Upper lobe of left lung (tissue), 6 donors: ENCODE data around the gene SIRT3. TPM values are rescaled to one million over a fixed set of nuclear protein-coding genes. Genes with fewer than 3 reads are reported as not detected.

ENCODE experiments used
- ATAC-seq, 2 donors: fragments of 200-7000 bp; cut with Tn5 transposase; one replicate each; pipeline ENCODE4 v1.9.1; 2022; ENCODE audit warnings: mild to moderate bottlenecking in 2 of 2, moderate library complexity in 2 of 2; ENCODE audit not compliant: low FRiP score in 2 of 2
- DNase-seq, 2 donors: peaks; one replicate each; pipeline ENCODE4 v3.0.0-alpha.2; 2019 to 2020
- H3K27ac ChIP-seq, 4 donors: fragments of 200-600 bp; sonication (generic); one replicate each; pipeline ENCODE4 v1.5.1; 2016 to 2019
- H3K27me3 ChIP-seq, 4 donors: fragments of 200-600 bp; sonication (generic); one replicate each; pipeline ENCODE4 v1.5.1; 2017 to 2019
- H3K36me3 ChIP-seq, 4 donors: fragments of 200-600 bp; sonication (generic); one replicate each; pipeline ENCODE4 v1.5.1; 2016 to 2019
- H3K4me1 ChIP-seq, 4 donors: fragments of 200-600 bp; sonication (generic); one replicate each; pipeline ENCODE4 v1.5.1; 2018 to 2019
- H3K4me3 ChIP-seq, 4 donors: fragments of 200-600 bp; sonication (generic); one replicate each; pipeline ENCODE4 v1.5.1; 2017 to 2019; ENCODE audit warnings: mild to moderate bottlenecking in 2 of 4, moderate library complexity in 1 of 4
- H3K9me3 ChIP-seq, 4 donors: fragments of 200-600 bp; sonication (generic); one replicate each; pipeline ENCODE4 v1.5.1; 2018 to 2019
- EP300 ChIP-seq, 4 donors: sonication (generic); formaldehyde crosslinking; IDR thresholded peaks; one replicate each; pipeline ENCODE4 v1.5.1; 2017; ENCODE audit warnings: antibody characterized with exemption in 4 of 4, control low read depth in 2 of 4
- POLR2A ChIP-seq, 4 donors: fragments of 450-650 bp; IDR thresholded peaks; one replicate each; pipeline ENCODE4 v1.5.1; 2016 to 2017; ENCODE audit warnings: antibody characterized with exemption in 4 of 4, mild to moderate bottlenecking in 2 of 4
- POLR2AphosphoS5 ChIP-seq, 2 donors: sonication (generic); formaldehyde crosslinking; IDR thresholded peaks; one replicate each; pipeline ENCODE4 v1.5.1; 2017; ENCODE audit warnings: antibody characterized with exemption in 2 of 2
- WGBS, 2 donors: methylation state at CpG; one replicate each; pipeline ENCODE4 v1.1.5; 2017 to 2018; 5-methylcytosine and 5-hydroxymethylcytosine counted together
- total RNA-seq, 6 donors: library from RNA; depleted of rRNA in 4 of 6; stranded (reverse); fragments of >200 nt in 4 of 6; gene quantifications; one replicate each; pipeline versions ENCODE4 v1.1.0 to v1.2.1, GENCODE V29; 2016 to 2021
- TF ChIP-seq, protein P1 (sequence below), 6 experiments: fragments of 450-650 bp in 4 of 6; fragments of 200-600 bp in 2 of 6; sonication (generic) in 2 of 6; IDR thresholded peaks; one replicate each; pipeline ENCODE4 v1.5.1; 2016 to 2019; ENCODE audit warnings: antibody characterized with exemption in 6 of 6
- donor health status: DM: no; HTN: no; CAD: no; lungs with moderate emphysema.
- donor health status: DM: no; HTN: yes; CAD: no; lungs with severe emphysema.

The SIRT3 gene
- total RNA-seq, 6 donors from 2014 or later, result 11.7 to 37.6 (median 24.0) TPM

- no peak overlapping the region for H3K27ac ChIP-seq
- 75 to 83% methylated on average over 12 to 14 of the region's 14 CpGs for WGBS, 2 donors
- H3K4me1 ChIP-seq, result no peaks in the 10 kb centered on the region
- no peak overlapping the region for H3K4me3 ChIP-seq
- peaks cover 12 to 19% (median 16%) of the 10 kb centered on the region in 4 donors for H3K36me3 ChIP-seq
- H3K9me3 ChIP-seq, result no peaks in the 10 kb centered on the region
- TF ChIP-seq, protein P1, sequence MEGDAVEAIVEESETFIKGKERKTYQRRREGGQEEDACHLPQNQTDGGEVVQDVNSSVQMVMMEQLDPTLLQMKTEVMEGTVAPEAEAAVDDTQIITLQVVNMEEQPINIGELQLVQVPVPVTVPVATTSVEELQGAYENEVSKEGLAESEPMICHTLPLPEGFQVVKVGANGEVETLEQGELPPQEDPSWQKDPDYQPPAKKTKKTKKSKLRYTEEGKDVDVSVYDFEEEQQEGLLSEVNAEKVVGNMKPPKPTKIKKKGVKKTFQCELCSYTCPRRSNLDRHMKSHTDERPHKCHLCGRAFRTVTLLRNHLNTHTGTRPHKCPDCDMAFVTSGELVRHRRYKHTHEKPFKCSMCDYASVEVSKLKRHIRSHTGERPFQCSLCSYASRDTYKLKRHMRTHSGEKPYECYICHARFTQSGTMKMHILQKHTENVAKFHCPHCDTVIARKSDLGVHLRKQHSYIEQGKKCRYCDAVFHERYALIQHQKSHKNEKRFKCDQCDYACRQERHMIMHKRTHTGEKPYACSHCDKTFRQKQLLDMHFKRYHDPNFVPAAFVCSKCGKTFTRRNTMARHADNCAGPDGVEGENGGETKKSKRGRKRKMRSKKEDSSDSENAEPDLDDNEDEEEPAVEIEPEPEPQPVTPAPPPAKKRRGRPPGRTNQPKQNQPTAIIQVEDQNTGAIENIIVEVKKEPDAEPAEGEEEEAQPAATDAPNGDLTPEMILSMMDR (IDR thresholded peaks at IDR 0.05), result no peak
- no peak for TF ChIP-seq POLR2AphosphoS5 (IDR thresholded peaks at IDR 0.05)
- TF ChIP-seq POLR2A (IDR thresholded peaks at IDR 0.05), result no peak
- no peak for TF ChIP-seq EP300 (IDR thresholded peaks at IDR 0.05)
- no peaks in the 10 kb centered on the region for H3K27me3 ChIP-seq
- peak in 1 of 2 donors; percentile 34 for DNase-seq
- no peak for ATAC-seq
Measured at GRCh38 chr11:256952-257737, 21.0 kb upstream of the SIRT3 start.

- 90 to 96% methylated on average over 2 of the region's 2 CpGs for WGBS, 2 donors
- H3K36me3 ChIP-seq, result peaks cover 16 to 32% (median 28%) of the 10 kb centered on the region in 4 donors
- ATAC-seq, result no peak
Measured at GRCh38 chr11:255816-256215, 19.7 kb upstream of the SIRT3 start.

GRCh38 chr11:255176-255575 lies 19.0 kb upstream of the SIRT3 start:
- WGBS, 2 donors, result 53 to 54% methylated on average over 3 of the region's 3 CpGs
- Histone ChIP-seq H3K36me3 (peaks cover 16 to 37% (median 33%) of the 10 kb centered on the region in 4 donors), H3K9me3 (no peaks in the 10 kb centered on the region), H3K4me3 (no peak overlapping the region), H3K27me3 (no peaks in the 10 kb centered on the region), H3K27ac (no peak overlapping the region), H3K4me1 (no peaks in the 10 kb centered on the region)
- no peak for DNase-seq
- TF ChIP-seq EP300 (IDR thresholded peaks at IDR 0.05), result no peak
- TF ChIP-seq POLR2A (IDR thresholded peaks at IDR 0.05), result no peak
- TF ChIP-seq, protein P1 (IDR thresholded peaks at IDR 0.05), result no peak
- no peak for TF ChIP-seq POLR2AphosphoS5 (IDR thresholded peaks at IDR 0.05)
- no peak for ATAC-seq

More at GRCh38 chr11:255816-256215, 19.7 kb upstream of the SIRT3 start:
- Histone ChIP-seq H3K4me1 (no peaks in the 10 kb centered on the region), H3K27me3 (no peaks in the 10 kb centered on the region), H3K9me3 (no peaks in the 10 kb centered on the region), H3K4me3 (no peak overlapping the region), H3K27ac (no peak overlapping the region)
- DNase-seq, result no peak
- no peak for TF ChIP-seq POLR2A (IDR thresholded peaks at IDR 0.05)
- TF ChIP-seq POLR2AphosphoS5 (IDR thresholded peaks at IDR 0.05), result no peak
- TF ChIP-seq, protein P1 (IDR thresholded peaks at IDR 0.05), result no peak
- TF ChIP-seq EP300 (IDR thresholded peaks at IDR 0.05), result no peak

DNA sequence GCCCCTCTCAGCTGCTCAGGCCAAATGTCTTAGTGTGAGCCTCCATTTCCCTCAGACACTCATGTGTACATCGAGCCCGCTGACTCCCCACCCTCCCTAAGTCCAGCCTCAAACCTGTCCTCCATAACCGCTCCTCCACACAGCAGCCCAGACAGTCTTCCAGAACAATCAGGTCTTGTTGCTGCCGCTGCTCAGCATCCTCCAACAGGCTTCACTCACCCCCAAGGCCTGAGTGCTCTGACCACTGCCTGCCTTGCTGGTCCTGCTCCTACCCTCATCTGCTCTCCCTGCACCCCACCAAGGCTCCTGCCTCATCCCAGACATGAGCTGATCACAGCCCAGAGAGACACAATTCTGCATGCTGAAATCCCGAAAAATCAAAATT lies 17.7 kb upstream of the SIRT3 start:
- peaks cover 19 to 49% (median 43%) of the 10 kb centered on the region in 4 donors for H3K36me3 ChIP-seq
- no peak for ATAC-seq
- H3K4me1 ChIP-seq, result no peaks in the 10 kb centered on the region
- no peak overlapping the region for H3K27ac ChIP-seq
- TF ChIP-seq POLR2AphosphoS5 (IDR thresholded peaks at IDR 0.05), result no peak
- no peak for TF ChIP-seq POLR2A (IDR thresholded peaks at IDR 0.05)
- no peak for TF ChIP-seq EP300 (IDR thresholded peaks at IDR 0.05)
- TF ChIP-seq, protein P1 (IDR thresholded peaks at IDR 0.05), result no peak
- no peak overlapping the region for H3K4me3 ChIP-seq
- H3K27me3 ChIP-seq, result no peaks in the 10 kb centered on the region
- DNase-seq, result no peak
- H3K9me3 ChIP-seq, result no peaks in the 10 kb centered on the region
- 77 to 92% methylated on average over 5 of the region's 5 CpGs for WGBS, 2 donors
